HG03135 (cell line): Measurements from ENCODE around the gene EEF2KMT.
"Not testable (repeated sequence)": the region's sequence is repeated elsewhere in the genome, so short reads cannot be mapped to it uniquely, and the experiment has no call there.

ENCODE experiments used
- ATAC-seq: cut with Tn5 transposase; IDR thresholded peaks from one replicate; pipeline ENCODE4 v1.9.1; 2021; ENCODE audit warnings: mild to moderate bottlenecking, moderate library complexity; ENCODE audit not compliant: unreplicated experiment

EEF2KMT gene, protein sequence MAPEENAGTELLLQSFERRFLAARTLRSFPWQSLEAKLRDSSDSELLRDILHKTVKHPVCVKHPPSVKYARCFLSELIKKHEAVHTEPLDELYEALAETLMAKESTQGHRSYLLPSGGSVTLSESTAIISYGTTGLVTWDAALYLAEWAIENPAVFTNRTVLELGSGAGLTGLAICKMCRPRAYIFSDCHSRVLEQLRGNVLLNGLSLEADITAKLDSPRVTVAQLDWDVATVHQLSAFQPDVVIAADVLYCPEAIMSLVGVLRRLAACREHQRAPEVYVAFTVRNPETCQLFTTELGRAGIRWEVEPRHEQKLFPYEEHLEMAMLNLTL

DNA sequence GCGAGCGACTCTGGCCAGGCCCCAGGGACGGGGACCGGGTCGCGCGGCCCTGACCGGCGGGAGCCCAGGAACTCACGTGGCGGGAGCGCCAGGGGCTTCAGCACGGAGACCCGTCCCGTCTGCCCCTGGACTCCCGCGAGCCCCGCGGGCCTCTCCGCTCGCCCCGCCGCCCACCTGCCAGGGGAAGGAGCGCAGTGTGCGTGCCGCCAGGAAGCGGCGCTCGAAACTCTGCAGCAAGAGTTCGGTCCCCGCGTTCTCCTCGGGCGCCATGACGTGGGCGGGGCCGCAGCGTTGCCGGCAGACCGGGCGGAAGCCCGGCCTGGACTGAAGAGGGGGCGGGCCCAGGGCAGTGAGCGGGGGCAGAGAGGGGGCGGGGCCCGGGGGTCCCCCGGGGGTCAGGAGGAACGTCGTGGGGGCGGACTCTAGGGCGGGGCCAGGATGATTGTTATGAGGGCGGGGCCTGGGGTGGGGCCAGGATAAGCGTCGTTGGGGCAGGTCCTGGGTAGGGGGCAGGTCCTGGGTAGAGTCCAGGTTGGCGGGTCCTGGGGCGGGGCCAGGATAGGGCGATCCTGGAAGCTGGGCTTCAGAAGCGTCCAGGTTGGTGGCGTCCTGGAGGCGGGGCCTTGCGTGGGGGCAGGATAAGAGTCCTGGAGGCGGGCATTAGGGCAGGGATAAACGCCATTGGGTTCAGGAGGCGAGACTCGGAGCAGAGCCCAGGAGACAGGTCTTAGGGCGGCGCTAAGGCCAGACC is at the start of gene EEF2KMT:
EEF2KMT (minus strand) TSS at position 326 of the 751 bp plus-strand sequence; CDS start at position 270, 56 bp downstream.
- ATAC-seq = peak; percentile 99

- not testable (repeated sequence) for ATAC-seq
These were observed 47.0 kb upstream of the EEF2KMT start for GRCh38 chr16:5144621-5144956.

- no peak for ATAC-seq
These were observed 46.4 kb upstream of the EEF2KMT start for GRCh38 chr16:5143761-5144620.

GRCh38 chr16:5140151-5140550 is 42.6 kb upstream of the EEF2KMT start:
- ATAC-seq = not testable (repeated sequence)

DNA sequence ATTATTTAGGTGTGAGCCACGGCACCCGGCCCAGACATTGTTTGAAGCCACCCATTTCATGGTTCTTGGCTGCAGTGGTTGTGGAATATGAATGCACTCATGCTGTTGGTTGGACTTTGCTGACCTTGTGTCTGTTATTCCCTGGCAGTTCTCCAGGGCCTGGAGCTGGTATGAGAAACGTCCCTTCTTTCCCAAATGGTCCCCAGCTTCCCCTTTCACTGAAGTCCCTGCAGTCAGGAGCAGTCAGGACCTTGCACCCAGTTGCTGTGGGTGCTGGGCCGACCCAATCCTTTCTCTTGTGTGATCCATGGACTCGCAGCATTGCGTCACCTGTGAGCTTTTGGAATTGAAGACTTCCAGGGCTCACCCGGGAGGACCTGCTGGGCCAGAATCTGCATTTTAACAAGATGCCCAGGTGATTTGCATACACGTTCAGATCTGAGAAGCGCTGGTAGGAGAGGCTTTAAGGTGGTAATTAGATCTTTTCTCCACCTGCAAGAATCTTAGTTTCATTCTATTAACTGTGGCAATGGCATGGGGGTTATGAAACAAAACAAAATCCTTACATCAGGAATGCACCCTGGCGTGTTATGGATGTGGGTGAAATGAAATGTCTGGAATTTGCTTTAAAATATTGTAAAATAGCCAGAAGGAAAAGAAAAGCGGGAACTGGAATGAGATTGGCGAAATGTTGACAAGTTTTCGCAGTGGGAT is 37.3 kb upstream of the EEF2KMT start:
- ATAC-seq = not testable (repeated sequence)

- not testable (repeated sequence) for ATAC-seq
These were observed 35.5 kb upstream of the EEF2KMT start for GRCh38 chr16:5132915-5133600.

- not testable (repeated sequence) for ATAC-seq
These were observed 33.9 kb upstream of the EEF2KMT start for GRCh38 chr16:5131467-5132004.

- not testable (repeated sequence) for ATAC-seq
These were observed 19.9 kb upstream of the EEF2KMT start for GRCh38 chr16:5117300-5118087.

DNA sequence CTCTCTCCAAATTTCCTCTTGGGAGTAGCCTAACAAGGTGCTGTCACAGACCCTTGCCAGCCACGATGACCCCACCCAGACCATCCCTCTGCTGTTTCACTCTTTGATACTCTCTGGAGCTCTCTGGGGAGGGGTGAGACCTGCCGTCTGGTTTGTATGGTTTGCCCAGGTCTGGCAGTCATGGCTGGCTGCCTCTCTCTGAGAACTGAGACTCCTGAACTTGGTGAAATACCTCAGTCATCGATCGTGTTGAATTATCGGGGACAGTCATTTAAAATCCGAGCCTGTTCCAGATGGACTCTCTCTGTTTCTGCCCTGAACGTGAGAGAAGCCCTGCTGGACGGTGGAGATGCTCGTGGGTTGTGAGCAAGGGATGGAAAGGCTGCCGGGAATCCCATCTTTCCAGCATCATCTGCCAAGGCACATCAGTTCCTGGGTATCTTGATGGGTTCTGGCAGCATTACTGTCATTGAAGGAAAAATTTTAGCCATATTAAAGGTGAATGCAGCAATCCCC is 19.2 kb upstream of the EEF2KMT start:
- not testable (repeated sequence) for ATAC-seq

DNA sequence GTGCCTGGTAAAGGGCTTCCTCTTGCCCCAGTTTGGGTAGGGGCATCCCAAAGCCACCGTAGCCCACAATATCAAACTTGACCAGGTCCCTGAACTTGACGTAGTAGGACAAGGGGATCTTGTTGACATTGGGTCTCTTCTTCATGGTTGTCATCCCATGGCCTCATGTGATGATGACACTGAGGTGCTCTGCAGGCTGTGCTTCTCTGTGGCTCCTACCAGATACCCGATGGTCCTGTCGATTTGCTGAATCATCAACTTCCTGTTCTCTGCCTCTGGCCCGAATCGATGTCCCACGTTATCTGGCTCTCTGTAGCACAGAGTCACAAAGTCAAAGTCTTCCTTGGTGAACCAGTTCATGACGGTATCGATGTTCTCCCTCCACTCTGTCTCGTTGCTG is 13.3 kb upstream of the EEF2KMT start:
- ATAC-seq = not testable (repeated sequence)

GRCh38 chr16:5108505-5109158 is 11.0 kb upstream of the EEF2KMT start:
- no peak for ATAC-seq

DNA sequence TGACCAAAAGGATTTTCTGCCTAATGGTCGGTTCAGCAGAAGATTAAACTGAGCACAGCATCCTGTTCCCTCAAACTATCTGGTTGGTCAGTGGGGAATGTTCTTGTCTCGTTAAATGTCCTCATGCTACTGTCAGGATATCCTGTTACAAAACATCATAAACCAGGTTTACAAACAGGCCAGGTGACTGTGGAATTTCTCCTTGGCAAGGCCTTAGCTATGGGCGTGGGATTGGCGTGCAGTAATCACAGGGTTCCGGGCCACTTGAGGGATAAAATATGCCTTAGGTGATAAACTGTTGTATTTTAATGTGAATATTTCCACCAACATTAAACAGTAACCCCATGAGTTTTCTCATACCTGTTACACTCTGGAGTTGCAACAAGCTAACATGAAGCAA is 7.4 kb upstream of the EEF2KMT start:
- not testable (repeated sequence) for ATAC-seq

GRCh38 chr16:5103296-5104032 is 5.9 kb upstream of the EEF2KMT start:
- ATAC-seq = not testable (repeated sequence)

DNA sequence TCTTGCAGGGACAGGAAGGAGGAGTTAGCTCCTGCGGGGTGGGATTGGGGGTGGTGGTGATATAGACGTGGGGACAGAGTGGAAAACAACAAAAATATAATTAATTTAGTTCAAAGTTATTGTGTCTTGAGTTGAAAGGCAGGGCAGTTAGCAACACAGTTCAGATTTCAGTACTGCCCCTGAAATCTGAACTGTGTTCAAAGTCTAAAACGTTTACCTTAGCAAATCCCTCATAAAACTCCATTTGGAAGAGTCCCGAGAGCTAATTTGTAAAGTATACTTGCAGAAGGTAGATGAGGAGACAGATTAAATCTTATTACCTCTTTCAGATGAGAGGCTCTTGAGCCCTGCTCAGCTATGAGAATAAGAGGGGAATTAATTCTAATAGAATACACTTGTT is 1.6 kb upstream of the EEF2KMT start:
- not testable (repeated sequence) for ATAC-seq

DNA sequence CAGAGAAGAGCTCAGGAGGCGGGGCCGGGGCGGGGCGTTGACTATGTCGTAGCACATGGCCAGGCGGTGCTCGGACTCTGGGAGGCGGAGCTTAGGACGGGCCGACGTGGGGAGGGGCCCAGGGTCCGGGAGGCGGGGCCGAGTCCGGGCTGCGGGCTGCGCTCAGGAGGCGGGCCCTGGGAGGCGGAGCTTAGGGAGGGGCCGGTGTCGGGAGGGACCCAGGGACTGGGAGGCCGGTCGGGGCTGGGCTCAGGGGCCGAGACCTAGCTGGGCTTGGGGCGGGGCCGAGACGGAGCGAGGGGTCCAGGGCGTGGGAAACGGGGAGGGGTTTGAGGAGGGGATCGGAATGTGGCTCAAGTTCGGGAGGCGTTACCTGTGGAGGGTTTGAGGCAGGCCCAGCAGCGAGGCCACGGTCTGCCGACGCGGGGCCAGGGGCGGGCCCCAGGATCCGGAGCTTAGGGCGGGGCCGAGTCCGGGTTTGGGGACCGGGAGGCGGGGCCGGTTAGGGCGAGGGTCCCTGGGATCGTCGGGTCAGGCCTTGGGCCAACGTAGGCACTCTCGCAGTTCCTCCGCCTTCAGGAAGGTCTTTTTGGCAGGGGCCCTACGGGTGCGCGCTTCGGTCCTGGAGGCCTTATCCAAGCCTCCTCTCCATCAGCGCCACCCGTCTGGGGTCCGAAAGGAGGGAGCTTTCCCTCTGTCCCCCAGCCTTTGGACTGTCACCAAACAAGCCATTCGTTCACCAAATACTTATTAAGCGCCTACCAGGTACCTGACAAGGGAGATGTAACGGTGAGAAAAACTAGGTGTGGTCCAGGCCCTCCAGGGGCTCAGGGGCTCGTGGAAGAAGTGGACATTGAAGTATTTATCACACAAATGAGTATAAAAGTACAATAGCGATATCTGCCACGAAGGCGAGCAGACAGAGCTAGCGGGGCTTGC is 895 bp upstream of the EEF2KMT start:
- peak; percentile 72 for ATAC-seq

DNA sequence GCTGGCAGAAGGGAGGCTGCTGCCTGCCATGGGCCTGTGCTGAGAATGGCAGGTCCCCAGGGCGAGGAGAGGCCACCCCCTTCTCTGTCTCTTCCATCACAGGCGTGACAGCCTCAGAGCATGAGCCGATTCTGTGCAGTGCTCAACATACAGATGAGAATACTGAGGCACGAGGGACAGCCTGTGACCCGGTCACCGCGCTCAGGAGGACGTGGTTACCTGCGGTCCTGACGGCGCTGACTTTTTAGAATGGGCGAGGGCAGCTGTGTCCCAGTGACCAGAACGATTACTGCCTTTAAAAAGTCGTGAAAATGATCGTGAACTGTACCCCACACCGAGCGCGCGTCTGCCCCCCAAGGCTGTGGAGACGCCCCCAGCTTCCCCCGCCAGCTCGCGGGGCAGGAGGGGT is 530 bp downstream of the EEF2KMT start:
- not testable (repeated sequence) for ATAC-seq
